Inferior parietal cortex (tissue), 1 donor: ENCODE measurements around the gene ANOS1.
"Not testable (repeated sequence)": the region's sequence is repeated elsewhere in the genome, so short reads cannot be mapped to it uniquely, and the experiment has no call there.

Experiments used
- DNase-seq: peaks from one replicate; pipeline ENCODE4 v3.0.0-alpha.2; 2016; ENCODE audit errors: extremely low spot score

ANOS1 gene, protein sequence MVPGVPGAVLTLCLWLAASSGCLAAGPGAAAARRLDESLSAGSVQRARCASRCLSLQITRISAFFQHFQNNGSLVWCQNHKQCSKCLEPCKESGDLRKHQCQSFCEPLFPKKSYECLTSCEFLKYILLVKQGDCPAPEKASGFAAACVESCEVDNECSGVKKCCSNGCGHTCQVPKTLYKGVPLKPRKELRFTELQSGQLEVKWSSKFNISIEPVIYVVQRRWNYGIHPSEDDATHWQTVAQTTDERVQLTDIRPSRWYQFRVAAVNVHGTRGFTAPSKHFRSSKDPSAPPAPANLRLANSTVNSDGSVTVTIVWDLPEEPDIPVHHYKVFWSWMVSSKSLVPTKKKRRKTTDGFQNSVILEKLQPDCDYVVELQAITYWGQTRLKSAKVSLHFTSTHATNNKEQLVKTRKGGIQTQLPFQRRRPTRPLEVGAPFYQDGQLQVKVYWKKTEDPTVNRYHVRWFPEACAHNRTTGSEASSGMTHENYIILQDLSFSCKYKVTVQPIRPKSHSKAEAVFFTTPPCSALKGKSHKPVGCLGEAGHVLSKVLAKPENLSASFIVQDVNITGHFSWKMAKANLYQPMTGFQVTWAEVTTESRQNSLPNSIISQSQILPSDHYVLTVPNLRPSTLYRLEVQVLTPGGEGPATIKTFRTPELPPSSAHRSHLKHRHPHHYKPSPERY

GRCh38 chrX:8731559-8732395 is at the start of gene ANOS1:
Gene ANOS1, minus strand, starts transcription at chrX:8732137. Its CDS starts 101 bp downstream, at chrX:8732036.
- no peak for DNase-seq

DNA sequence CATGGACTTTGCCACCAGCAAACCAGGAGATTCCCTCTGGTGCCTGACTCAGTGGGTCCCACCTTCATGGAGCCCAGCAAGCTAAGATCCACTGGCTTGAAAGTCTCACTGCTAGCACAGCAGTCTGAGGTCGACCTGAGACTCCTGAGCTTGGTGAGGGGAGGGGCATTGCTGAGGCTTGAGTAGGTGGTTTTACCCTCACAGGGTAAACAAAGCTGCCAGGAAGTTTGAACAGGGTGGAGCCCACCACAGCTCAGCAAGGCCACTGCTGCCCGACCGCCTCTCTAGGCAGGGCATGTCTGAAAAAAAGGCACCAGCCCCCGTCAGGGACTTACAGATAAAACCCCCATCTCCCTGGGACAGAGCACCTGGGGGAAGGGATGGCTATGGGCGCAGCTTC is 41.2 kb upstream of the ANOS1 start:
- no peak for DNase-seq

DNA sequence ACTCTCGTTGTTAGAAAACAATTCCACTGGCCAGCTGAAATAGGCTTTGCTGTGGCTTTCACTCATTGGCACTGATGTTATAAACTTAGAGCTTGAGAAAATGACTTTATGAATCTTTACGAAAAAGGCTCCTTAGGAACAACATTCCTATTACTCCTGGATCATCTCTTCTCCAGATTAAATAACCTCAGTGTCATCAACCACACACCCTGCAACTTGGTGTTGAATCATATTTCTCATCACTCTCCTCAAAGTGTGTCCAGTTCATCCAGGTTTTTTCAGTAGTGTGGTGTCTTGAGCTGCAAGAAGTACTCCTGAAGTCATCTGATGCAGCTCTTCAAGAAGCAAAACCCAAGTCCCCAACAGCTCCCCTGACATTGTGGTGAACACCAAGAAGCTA is 28.1 kb upstream of the ANOS1 start:
- DNase-seq, result no peak

DNA sequence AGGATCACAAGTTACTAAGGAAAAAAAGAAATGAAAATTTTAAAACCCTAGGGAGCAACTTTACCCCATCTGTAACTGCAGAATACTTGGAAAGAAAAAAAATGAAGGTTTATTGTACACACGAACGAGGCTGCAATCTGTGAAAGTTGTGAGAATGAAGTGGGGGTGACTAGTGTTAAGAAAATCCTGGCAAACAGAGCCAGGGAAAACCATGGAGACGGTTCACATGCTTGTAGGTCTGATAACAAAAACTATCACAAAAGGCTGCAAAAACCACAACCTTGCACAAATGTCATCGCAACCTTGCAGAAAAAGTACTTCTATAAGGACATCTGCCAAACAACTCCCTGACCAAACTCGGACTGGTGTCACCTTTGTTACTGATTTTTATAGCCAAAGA is 26.8 kb upstream of the ANOS1 start:
- not testable (repeated sequence) for DNase-seq

DNA sequence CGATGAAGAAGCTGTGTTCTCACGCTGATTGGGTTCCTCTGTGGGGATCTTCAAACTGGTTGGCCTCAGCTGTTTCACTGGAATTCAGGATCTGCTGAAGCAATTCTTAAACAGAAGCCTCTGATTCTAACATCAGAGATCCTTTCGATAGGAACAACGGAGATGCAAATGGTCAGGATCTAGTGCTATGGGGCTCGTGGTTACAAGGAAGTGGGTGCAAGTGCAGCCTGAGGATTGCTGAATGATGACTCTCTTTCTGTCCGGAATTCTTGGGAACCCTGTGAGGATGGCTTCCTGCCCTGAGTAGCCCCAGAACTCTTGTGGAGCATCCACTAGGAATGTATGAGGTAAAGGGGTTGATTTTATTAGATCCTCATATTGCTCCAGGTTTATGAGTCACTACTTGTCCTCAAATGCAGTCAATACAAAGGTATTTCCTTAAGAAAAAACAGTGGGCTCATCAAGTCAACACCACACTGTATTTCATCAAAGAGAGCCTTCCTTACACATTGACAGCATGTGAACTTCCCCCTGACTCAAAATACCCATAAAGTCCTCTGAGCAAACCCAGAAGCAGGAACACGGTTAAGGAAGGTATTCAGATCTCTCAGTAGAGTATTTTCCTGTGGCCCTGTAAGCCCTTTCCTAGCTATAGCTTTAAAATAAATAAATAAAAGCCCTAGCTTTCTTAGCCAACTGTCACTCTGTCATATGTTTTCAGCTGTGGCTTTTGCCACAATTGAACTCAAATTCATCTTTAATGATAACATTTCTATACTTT is 25.9 kb upstream of the ANOS1 start:
- not testable (repeated sequence) for DNase-seq

GRCh38 chrX:8755813-8756212 is 23.9 kb upstream of the ANOS1 start:
- no peak for DNase-seq

DNA sequence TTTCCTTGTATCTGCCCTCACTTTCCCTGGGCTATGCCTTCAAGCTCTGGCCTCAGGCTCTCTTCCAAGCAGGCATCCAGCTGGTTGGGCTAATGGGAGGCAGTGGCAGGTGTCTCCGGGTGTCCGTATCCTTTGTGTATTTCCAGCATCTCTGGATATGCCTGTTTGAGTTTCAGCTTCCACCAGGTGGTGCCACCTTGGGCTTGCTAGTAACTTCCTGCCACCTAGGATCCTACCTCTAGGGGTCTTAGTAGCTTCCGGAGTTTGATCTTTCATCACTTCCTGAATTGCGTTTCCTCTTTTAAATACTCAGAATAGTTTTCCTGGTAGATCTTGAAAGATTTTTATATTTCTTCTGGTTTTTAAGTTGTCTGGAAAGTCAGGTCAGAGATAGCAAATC is 23.2 kb upstream of the ANOS1 start:
- no peak for DNase-seq

GRCh38 chrX:8749697-8750096 is 17.8 kb upstream of the ANOS1 start:
- no peak for DNase-seq

- DNase-seq, result peak; percentile 52
These were observed 16.9 kb upstream of the ANOS1 start for GRCh38 chrX:8748855-8749254.

DNA sequence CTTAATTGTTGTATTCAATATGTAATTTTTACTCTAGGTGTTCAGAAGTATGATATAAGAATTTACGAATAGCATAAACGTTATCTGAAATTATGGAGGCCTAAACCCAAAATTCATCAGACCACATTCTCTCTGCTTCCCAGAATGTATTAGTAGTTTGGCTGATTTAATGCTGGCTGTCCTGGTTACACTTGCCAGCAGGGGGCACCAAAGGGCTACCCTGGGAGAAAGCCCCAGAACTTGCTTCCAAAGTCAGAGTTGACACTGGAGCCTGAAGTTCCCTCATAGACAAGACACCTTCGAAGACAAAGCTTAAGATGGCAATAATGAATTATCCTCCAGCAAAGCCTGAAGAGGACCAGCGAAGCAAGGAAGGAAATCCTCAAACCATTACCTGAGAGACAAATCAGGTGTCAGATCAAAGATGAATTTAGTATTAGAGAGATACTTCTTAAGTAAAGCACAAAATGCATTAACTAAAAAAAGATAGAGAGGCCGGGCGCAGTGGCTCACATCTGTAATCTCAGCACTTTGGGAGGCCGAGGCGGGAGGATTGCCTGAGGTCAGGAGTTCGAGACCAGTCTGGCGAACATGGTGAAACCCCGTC is 11.3 kb upstream of the ANOS1 start:
- DNase-seq, result no peak

DNA sequence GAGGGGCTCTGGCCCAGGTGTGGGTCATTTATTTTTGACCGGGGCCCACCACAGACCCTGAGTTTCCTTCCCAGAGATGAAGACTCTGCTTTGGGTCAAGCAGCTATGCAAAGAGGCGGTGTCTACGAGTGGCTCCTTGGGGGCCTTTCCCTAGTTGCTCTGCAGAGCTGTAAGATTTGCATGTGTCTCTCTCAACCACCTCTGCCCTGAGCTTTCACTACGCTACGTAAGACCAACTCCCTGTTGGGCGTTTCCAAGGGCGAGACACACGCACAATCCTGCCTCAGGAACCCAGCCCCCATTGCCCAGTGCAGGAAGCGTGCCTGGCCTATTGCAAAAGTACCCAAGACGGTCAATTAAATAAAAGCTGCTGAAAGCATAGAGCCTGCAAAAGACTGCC is 10.0 kb upstream of the ANOS1 start:
- no peak for DNase-seq

- DNase-seq, result peak; percentile 73
These were observed 6.8 kb upstream of the ANOS1 start for GRCh38 chrX:8738588-8739189.

DNA sequence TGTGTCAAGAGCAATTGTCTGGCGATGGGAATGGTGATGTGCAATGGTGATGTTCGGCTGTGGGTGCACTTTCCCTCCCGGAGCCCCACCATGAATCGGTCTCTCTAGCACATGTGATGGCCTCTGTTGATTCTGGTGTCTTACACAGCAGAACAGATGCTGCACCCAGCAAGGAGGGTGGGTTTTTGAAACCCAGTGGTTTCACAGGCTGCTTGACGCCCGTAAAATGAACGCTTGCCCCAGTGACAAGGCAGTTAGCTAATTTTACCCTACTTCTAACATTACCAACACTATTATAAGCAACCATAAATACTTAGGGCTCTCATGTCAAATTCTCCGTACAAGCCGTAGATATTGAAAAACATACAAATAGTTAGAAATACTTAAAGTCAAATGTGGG is 5.9 kb upstream of the ANOS1 start:
- no peak for DNase-seq

- no peak for DNase-seq
These were observed 952 bp downstream of the ANOS1 start for GRCh38 chrX:8730812-8731558.

DNA sequence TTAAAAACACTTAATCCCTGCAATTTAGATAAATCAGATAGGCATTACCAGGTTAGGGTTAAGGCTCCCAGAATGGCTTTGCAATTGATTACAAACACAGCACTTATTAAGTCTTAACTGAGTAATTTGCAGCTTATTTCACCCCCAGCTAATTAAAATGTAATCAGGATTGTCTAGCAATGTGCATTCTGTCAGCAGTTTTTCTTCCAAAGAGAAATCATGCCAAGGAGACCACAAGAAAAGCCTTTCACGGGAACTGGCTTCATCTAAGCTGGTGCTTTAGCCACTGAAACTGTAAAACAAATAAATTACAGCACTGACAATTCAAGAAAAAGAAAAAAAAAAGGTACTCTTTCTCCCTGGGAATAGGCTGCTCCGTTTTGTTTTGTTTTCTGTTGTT is 2.1 kb downstream of the ANOS1 start:
- DNase-seq, result no peak

DNA sequence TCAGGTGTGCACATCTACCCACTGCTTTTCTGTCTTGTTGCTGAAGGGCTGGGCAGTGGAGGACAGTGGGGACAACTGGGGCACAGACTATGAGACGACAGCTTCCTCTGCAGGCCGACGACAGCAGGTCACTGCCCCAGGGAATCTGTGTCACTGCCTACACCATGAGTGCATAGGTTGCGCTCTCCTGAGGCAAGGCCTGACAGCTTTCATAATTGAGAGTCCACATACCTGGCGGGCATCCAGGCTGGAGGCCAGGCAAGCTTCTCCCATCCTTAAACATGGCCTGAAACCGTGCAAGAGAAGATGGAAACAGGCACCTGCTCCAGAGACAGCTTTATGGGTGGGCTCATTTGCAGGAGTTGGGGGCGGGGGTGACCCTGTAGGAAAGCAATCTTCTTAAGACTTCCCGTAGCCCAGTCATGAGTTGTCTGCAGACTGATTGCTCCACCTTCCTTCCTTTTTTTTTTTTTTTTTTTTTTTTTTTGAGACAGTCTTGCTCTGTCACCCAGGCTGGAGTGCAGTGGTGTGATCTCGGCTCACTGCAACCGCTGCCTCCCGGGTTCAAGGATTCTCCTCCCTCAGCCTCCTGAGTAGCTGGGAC is 2.9 kb downstream of the ANOS1 start:
- DNase-seq, result no peak

GRCh38 chrX:8726031-8726652 is 5.8 kb downstream of the ANOS1 start:
- no peak for DNase-seq

DNA sequence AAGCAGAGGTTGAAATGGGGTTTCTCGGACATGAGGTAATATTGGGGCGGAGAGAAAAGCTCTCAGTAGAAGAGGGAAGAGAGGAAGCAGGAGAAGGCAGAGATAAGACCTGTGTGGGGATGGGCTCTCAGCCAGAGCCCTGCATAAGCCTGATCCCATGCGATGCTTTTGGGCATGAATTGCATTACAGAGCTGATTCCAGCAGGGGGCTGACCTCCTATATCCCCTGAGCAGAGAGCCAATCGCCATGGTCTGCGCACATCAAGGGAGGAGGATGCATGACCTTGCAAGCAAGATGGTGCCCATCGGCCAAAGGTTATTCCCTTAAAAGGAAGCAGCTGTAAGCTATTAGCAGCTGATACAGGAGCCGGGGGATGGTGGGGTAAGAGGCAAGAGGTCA is 7.6 kb downstream of the ANOS1 start:
- DNase-seq, result no peak

DNA sequence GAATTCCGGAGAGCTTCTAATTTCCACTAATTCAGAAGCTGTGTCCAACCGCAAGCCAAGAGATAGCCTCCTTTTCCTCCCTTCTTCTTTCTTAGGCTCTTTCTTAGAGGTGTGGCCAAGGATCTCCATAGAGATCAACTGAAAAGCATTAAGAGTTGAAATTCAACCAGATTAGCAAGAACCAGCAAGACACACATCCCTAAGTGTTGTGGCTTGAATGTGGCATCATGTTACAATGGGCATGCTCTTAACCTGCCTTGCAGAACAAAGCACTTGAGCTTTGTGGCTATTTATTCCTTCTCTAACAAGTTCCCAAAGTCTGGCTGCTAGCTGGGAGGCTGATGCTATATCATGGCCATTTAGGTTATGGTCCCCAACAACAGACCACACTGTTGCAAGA is 10.4 kb downstream of the ANOS1 start:
- no peak for DNase-seq
